Glomerular visceral epithelial cell (primary cell): ENCODE results near the gene STIMATE.

Source experiments
- DNase-seq: peaks from one replicate; pipeline ENCODE4 v3.0.0-alpha.2; 2016; ENCODE audit errors: extremely low spot score

Gene STIMATE

DNA sequence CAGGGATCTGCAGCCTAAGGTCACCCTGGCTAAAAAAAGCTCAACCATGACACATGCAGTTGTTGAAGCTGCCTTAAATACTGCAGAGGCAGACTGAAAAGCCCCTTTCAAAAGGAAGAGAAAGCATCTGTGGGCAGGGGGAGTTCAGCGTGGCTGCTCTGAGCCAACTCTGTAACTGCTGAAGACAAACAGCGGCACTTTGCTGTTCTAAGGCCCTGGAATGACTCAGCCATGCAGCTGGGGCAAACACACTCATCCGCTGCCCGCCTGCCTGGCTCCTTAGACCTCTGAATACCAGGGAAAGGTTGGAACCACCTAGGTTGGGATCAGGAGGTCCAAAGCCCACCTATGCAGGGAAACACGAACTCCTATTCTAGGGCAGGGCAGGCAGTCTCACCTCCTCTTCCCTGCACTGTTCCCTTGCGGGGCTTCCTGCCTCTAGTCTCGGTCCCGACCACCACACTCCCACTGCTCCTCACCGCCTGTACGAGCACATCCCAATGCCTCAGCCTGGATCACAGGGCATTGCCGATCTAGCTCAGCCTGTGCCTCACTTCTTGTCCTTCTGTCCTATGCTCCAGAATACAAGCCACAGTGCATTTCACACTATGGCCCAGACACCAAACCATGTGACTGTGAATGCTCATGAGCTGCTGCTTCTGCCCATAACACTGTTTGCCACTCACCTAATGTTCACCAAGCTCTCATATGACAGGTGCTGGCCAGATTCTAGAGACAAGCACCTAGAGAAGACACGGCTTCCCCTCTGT is 56.0 kb downstream of the STIMATE start:
- DNase-seq: no peak

DNA sequence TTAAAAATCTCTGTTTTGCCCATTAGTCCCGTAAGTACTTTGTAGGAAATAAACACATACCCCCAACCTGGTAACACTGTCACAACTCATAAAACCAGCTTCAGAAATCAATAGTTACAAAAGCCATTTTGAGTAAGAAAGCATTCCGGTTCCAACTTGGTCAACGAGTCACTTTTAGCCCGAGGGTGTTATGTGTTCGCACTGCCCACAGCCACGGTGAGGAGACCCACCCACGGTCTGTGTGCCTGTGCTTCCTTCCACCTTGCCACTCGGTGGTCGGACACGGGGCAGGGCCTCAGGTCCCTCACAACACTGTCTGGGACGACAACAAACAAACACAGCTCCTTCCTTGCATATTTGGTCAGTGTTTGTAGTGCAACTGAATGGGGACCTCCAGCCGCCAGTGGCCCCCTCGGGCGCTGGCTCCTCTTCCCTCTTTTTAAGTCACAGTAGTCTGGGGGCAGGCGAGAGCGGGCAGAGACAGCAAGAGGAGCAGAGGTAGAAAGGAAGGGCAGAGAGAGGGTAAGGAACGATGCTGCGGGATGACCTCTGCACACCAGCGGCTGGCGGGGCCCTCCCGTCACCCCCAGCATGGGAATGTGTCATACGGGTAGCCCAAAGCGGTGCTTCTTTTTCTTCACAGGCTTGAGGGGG is 57.3 kb downstream of the STIMATE start:
- no peak for DNase-seq

DNA sequence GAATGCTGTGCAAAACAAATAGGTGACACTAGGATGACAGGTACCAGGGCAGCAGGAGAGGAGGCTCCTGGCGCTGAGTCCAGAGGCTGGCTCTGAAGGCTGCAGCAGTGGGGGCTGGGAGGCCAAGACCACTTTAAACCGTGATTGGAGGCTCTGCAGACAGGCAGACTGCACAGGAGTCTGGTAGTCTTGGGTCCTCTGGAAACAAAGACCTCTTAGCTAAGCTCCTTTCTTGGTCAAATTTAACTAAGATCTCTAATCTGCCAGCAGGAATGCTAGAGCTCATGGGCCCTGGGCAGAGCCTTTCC is 58.1 kb downstream of the STIMATE start:
- no peak for DNase-seq

DNA sequence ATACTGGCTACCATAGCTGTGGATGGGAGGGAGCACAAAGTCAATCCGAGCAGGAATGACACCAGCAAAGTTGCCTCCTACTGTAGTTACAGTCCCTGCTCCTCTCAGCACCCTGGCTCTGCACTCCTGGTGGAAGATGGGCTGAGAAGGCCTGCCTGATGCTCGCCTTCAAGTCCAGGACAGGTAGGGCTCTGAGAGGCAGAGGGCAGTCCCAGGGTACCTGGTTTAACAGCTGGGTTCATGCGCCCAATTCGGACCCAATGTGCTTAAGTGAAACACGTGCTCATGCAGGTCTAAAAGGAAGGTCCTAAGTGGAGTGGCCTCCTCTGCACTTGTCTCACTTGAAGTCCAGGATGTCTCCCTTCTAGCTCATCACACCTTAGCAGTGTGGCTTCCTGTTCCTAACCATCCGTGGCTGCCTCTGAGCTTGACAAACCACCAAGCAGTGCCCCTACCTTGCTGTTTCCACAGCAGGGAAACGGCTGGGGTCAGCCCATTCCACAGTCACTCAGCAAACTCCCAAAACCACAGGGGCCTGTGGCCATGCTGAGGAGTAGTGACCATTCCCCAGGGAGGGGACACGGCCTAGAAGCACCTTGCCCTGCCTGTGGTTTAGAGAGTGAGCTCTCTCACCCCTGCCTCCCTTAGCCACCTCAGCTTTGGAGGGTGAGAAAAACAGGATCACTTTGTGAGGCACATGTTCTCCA is 58.6 kb downstream of the STIMATE start:
- DNase-seq: no peak

DNA sequence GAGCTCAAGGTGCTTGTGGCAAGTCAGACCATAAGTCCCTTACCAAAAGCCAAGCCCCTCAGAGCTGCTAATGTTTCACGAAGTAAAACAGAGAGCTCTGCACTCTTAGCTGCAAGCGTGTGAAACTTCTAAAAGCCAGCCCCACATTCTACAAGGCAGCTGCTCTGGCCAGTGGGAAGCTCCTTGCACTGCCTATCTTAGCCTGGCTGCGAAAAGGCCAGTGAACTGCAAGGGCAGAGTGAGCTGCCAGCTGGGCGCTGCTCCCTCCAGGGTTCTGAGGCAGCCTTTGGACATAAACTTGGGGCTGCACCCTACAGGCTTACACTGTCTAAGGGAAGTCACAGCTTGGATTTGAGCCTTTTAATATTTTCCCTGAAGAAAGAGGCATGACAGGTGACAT is 60.4 kb downstream of the STIMATE start:
- no peak for DNase-seq

DNA sequence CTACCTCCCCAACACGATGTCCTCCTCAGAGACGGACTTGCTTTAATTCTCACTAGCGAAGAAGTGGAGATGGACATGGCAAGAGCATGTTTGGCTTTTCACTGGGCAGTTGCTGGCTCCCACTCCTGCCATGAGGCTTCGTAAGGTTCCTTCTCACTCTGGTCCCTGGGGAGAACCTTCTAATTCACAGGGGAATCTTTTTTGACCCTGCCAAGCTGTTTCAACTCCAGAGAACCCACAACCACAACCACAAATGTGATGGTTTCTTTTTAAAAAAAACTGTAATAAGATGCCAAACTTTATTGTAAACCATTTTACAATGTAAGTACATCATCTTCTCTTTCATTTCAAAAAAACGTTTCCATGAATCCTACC is 60.9 kb downstream of the STIMATE start:
- no peak for DNase-seq

DNA sequence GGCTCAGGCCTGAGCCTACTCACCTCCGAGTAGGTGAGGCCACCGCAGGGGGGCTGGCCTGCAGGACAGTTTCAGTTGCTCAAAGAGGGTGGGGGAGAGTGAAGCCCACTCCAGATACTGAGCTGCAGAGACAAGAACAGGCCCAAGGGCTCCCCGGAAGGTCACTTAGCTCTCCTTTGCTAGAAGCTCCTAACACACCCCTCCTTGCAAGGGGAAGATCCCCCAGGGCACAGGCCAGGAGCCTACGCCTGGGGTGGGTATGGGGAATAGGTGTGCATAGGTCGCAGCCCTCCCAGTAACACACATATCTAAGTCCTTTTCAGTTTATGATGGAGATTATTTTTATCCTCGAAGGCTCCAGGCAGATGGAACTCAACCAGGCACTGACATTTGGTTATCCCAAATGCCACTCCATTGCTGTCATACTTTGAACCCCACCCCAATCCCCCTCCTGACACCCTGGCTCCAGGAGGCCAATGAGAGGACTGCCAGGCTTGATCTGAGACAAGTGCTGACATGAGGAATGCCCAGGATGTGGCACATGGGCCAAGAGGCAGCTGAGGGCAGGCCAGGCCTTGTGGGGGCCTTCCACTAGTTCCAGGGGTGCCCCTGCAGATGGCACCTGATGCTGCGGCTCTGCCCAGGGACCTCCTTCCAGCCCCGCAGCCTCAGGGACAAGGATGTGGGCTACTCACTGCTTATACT is 61.4 kb downstream of the STIMATE start:
- DNase-seq: no peak

DNA sequence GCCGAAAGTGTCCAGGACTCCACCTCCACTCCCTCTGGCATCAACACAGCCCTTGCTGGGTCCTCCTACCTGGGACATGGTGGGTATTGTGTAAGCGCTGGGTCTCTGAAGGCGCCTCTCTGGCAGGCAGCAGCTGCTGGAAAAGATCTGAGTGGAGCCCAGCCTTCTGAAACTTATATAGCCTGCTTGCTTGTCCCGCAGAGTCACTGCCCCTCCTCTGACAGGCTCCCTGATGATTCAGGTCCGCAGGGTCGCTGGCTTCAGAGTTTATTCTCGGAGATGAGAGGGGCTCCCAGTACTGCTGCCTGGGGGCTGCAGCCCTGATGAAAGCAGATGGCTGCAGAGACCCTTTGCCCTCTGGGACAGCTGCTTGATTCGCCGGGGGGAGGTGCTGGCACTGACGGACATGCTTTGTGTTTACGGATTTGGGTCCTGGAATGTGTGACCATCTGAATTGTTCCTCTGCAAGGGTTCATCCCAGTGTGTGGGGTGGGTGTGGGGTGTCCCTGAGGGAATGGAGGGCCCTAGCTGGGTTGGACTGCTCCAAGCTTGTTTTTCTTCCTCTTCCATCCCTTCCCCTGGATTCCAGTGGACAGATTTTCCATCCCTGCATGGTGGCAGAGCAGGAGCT is 62.4 kb downstream of the STIMATE start, which contains the start of gene MUSTN1:
TSS of gene MUSTN1 (minus strand) at position 149 of the 631 bp plus-strand sequence. CDS start at position 78, 71 bp downstream.
- no peak for DNase-seq

DNA sequence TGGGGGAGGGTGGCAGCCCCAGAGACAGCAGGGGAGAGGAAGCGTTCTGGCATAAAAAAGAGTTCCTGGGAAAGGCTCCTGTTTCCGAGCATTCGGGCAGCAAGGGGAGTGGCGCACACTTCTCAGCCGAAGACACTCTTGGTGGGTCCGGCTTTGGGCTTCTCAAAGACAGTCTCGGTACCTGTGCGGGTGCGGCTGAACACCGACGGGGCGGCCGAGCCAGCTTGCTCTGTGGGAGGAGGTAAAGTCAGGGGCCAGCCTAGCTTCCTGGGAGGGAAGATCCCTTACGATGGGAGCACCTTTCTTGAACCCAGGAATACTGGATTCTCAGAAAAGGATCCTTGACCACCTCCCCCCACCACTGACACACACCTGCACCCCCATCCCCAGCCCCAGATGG is 64.1 kb downstream of the STIMATE start:
- no peak for DNase-seq

DNA sequence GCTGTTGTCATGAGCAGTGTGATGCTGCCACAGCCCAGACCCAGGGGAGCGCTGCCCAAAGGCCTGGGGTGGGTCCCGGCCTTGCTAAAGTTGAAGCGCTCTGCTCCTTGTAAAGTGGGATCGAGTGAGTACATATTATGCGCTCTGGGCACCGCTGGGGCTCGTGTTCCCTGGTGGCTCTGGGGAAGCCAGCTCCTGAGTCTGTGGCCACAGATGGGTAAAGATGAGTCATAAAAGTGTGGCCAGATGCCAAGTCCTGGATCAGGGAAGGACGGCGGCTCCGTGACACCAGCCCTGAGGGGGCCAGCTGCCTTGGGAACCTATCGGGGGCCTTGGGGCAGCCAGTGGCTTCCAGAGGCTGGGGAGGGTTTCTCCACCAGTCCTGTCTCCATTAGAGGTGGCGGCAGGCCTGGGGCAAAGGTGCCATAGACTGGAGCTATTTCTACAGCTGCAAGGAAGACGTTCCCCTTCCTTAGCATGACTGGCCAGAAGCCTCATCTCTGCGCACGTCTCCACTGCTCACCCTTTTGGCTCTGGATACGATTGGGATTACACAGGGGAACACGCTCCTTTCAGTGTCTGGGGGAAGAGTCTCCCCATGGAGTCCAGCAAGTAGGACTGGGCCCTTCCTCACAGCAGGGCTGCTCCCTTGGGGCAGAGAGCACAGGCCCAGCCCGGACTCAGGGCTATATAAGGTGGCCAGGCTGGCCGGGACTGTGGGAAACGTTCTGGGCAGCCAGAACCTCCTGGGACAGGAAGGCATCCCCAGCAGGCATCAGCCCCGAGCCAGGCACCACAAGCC is 65.6 kb downstream of the STIMATE start:
- DNase-seq: peak; percentile 90

DNA sequence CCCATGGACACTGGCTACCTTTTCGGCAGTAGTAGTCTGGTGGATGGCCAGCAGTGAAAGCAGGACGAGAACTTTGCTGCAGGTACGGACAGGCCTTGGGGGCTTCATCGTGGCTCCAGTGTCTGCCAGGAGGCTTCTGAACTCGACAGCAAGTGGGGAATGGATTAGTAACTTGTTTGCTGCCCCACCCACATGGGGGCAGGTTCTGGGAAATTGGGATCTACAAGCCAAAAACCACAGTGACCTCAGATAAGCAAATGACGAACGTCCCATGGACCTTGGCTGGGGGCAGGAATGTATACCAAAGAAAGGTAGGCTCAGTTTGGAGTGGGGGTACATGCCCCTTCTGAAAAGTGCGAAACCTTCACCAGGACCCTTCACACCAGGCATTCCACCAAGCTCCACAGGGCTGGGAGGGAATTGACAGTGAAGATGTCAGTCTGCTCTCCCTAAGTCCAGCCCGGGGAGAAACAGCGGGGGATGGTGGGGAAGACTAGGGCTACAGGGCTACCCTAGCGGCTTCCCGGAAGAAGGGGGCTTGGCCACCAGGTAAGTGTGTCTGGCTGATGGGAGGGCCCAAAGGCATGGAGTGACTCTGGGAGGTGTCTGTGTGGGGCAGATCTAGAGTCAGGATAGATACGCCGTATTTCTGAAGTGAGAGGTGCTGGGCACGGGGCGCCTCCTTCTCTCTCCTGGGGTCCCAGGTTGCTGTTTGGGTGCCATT is 66.7 kb downstream of the STIMATE start, which contains the start of gene ITIH4:
TSS of gene ITIH4 (minus strand) at position 138 of the 724 bp plus-strand sequence. CDS start at position 108, 30 bp downstream.
- DNase-seq: no peak

DNA sequence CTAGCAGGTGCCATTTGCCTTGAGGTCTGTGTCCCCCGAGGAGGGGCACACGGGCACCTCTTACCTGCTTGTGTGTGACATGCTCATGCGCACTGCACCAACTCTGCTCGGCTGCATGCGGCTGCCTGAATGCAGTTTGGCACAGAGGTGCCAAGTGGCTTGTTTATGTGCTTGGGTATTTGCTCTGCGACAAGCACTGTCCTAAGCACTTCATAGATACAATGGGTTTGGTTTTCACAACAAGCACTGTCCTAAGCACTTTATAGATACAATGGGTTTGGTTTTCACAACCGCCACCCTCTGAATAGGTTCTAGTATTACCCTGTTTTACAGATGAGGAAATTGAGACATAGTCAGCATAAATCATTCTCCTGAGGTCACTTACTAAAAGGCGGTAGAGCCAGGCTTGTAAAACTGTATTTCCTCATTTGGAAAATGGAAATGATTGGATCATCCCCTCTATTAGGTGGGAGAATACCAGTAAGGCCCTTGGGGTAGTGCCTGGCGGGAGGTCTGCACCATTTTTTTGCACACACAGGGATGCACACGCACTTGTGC is 67.4 kb downstream of the STIMATE start:
- no peak for DNase-seq

DNA sequence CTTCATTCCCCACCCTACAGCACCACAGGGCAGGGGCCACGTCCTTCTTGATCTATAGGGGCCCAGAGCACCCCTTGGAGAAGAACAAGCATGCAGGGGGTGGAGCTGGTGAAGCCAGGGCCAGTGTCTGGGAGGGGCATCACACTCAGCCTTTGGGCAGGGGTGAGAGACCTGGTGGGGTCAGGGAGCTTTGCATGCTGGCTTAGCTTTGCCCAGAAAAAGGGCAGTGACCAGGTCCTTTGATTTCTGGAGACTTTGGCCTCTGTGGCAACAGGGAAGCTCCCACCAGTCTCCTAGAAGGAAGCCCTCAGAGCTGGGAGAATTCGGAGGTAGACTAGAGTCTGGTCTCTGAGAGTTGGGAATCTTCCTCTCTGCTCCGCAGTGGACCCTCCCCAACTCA is 67.9 kb downstream of the STIMATE start:
- no peak for DNase-seq

DNA sequence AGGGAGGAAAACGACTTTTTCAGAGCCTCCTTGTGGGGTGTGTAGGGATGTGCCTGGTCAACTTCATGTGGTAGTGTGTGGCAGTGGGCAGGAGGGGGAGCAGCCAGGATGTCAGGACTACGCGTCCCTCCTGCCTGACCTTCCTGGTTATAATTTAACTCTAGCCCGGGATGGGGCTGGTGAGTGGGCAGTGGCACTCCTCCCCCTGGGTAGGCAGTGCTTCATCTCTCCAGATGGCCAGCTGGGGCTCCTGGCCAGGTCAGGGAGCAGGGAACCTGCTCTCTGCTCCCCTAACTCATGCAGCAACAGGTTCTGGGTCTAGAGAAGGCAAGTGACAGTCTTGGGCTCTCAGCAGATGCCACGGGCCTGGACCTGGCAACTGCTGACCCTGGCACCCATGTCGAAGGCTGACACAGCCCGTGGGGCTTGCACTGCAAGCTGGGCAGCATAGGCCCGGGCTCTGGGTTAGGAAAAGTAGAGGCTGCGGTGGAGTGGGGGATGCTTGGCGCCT is 69.4 kb downstream of the STIMATE start:
- DNase-seq: peak; percentile 89

DNA sequence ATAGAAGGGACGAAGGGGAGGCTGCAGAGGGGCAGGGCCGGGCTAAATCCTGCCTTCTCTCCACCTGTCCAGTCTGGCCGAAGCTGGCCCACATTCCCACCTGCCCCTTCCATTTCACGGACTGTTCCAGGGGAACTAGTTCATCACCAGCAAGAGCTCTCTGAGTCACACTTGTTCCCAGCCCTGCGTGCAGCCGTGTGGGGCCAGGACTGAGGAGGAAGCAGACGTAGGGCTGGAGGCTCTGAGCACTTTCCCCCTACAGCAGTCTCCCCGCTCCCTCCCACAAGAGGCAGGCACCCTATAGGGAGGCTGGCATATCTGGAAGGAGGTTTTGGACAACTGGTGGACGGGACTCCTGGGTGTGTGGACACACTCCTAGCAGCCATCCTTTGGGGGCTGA is 69.9 kb downstream of the STIMATE start:
- peak; percentile 80 for DNase-seq

DNA sequence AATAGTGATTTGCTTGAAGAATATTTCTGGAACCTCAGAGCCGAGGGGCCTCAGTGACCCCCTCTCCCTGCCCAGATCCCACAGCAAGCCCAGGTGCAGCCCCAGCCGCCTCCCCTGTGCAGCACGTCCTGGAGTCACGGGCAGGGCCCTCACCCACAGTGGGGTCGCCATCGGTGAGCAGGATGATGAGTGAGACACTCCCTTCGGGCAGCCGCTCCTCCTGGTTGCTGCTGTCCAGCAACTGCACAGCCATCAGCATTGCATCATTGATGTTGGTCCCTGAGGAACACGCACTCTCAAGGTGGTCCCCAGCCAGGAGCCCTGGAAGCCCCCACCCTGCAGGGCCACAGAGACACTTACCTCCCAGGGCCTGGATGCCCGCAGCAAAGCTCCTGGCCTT is 73.3 kb downstream of the STIMATE start:
- no peak for DNase-seq

DNA sequence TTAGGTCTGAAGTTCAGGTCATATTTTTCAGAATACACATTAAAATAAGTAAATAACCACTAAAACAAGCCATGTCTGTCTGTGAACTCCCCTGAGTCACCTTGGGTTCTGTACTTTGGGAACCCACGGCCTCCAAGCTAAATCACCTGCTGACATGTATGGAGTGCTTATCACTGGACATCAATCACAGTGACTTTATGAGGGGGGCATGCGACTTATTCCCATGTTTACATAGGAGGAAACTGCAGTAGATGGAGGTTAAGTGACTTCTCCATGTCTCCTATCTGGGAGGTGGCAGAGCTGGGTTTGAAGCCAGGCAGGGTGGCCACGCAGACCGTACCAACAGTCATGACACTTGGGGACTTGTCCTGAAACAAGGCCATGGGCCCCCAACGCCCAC is 75.0 kb downstream of the STIMATE start:
- no peak for DNase-seq

DNA sequence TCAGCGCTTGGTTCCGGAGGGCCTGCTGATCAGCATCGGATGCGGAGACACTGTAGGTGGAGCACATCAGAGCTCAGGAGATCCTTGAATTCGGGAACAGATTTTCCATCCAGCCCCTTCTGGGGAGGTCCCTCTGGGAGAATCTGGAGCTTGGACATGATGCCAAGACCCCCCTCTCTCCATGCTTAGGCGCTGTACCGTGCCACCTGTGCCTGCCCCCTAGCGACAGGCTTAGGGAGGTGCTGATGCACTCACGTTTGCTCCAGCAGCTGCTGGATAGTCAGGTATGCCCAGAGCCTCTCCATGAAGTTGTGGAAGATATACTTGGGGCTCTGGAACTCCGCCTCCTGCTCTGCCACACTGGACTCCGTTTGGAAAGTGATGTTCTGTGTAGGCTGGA is 76.6 kb downstream of the STIMATE start:
- peak; percentile 6 for DNase-seq

DNA sequence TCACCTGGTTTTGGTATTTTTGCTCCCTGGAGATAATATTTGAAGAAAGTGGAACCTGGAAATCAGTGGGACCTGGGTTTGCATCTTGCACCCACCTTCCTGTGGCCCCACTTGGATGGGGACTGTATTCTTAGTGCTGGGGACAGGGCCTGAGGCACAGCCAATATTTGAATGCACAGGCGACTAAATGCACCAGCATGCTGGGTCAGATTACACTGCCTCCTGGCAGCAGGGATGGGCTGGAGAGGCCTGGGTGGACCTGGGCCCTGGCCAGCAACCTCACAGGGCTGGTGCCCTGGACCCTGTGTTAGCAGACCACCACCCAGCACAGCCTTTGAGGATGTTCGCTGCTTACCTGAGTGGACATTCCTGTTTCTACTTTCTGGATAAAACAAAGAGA is 77.4 kb downstream of the STIMATE start:
- DNase-seq: no peak

DNA sequence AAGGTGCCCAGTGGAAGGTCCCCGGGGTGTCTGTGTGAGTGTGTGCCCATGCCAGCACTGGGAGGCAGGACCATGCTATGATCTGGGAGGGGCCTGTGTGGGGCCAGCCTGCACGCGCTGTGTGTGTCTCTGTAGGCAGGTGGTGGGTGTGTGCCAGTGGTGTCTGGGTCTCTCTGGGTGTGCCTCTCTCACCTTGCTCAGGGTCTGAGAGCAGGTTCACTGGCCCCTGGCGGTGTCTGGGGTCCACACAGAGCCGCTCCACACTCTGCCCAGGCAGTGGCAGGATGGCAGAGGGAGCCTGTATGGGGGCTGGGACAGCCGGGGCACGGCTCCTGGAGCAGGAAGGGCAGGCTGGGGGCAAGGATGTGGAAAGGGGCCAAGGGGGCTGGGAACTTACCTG is 79.5 kb downstream of the STIMATE start:
- no peak for DNase-seq
